ENCODE measurements around the gene ZRANB3.

Gene ZRANB3

DNA sequence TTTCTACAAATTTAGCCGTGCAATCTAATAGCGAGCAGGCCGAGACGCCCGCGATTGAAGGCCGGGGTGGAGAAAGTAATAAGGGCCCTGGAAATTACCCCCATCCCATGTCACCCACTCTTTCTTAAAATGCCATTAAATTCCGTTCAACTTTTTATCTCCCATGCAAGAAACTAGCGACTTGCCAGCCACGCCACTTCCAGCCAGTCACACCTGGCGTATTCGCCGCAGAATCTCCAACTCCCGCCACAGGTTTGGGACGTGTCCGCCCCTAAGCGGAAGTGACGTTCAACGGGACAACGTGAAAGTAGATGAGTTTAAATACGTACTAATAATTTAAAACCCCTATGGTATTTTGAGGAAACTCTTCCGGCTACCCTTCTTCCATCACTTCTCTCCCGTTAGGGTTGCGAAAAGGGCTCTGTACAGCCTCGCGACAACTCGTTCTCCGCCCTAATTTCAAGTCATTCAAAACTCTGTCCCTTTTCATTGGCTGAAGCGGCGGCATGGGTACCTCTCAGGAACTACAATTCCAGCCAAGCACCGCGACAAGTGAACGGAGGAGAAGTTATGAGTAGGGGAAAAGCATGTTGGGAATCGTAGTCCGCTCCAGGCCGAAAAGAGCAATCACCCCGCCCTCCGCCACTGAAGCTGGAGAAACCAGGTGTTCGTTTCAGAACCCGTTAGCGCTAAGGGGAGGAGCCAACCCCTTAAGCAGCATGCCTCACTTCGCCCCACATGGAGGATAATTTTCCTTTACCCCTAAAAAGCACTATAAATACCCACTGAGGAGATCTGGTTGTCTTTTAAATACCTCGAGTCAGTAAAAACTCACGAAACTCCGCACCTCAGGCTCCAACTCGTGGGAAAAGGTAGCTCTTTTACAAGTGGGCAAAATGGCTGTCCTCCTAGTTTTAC, at the start of gene ZRANB3:
TSS of gene ZRANB3 (minus strand) at position 906 of the 918 bp plus-strand sequence.
- TF ChIP-seq, protein P1, sequence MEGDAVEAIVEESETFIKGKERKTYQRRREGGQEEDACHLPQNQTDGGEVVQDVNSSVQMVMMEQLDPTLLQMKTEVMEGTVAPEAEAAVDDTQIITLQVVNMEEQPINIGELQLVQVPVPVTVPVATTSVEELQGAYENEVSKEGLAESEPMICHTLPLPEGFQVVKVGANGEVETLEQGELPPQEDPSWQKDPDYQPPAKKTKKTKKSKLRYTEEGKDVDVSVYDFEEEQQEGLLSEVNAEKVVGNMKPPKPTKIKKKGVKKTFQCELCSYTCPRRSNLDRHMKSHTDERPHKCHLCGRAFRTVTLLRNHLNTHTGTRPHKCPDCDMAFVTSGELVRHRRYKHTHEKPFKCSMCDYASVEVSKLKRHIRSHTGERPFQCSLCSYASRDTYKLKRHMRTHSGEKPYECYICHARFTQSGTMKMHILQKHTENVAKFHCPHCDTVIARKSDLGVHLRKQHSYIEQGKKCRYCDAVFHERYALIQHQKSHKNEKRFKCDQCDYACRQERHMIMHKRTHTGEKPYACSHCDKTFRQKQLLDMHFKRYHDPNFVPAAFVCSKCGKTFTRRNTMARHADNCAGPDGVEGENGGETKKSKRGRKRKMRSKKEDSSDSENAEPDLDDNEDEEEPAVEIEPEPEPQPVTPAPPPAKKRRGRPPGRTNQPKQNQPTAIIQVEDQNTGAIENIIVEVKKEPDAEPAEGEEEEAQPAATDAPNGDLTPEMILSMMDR (IDR thresholded peaks at IDR 0.05; ENCODE audit: control insufficient read depth, extremely low read depth, insufficient read depth) = no peak
- peak within 1 kb of the TSS; percentile 87 for H3K4me3 ChIP-seq (ENCODE audit: low read depth, low read length)
- peak; percentile 97 for DNase-seq (ENCODE audit: low read depth)

GRCh38 chr2:135573620-135574019, 42.6 kb upstream of the ZRANB3 start:
- TF ChIP-seq, protein P1 (IDR thresholded peaks at IDR 0.05; ENCODE audit: control insufficient read depth, extremely low read depth, insufficient read depth) = peak; percentile 29
- H3K4me3 ChIP-seq (ENCODE audit: low read depth, low read length) = no peak overlapping the region
- DNase-seq (ENCODE audit: low read depth) = no peak

DNA sequence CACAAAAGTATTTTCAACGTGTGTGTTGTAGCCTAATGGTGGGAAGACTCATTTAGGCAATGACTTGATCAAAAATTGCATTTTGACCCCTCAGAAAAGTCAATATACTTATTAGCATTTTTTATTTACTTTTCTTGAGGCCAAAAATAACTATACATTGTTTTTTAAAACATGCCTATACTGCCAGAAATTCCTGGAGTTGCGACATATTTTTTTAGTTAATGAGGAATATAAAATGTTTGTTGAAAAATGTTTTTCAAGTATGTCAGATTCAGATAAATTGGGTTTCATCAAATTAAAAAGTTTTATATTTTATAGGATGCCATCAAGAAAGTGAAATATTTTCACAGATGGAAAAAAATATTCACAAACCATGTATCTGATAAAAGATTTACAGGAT, 39.9 kb upstream of the ZRANB3 start:
- TF ChIP-seq, protein P1 (IDR thresholded peaks at IDR 0.05; ENCODE audit: control insufficient read depth, extremely low read depth, insufficient read depth) = no peak
- DNase-seq (ENCODE audit: low read depth) = no peak
- H3K4me3 ChIP-seq (ENCODE audit: low read depth, low read length) = no peak overlapping the region

GRCh38 chr2:135563793-135564192, 32.8 kb upstream of the ZRANB3 start:
- TF ChIP-seq, protein P1 (IDR thresholded peaks at IDR 0.05; ENCODE audit: control insufficient read depth, extremely low read depth, insufficient read depth) = no peak
- no peak overlapping the region for H3K4me3 ChIP-seq (ENCODE audit: low read depth, low read length)
- no peak for DNase-seq (ENCODE audit: low read depth)

GRCh38 chr2:135561925-135562324, 30.9 kb upstream of the ZRANB3 start:
- TF ChIP-seq, protein P1 (IDR thresholded peaks at IDR 0.05; ENCODE audit: control insufficient read depth, extremely low read depth, insufficient read depth) = no peak
- no peak for DNase-seq (ENCODE audit: low read depth)
- no peak overlapping the region for H3K4me3 ChIP-seq (ENCODE audit: low read depth, low read length)

GRCh38 chr2:135557530-135557929, 26.5 kb upstream of the ZRANB3 start:
- TF ChIP-seq, protein P1 (IDR thresholded peaks at IDR 0.05; ENCODE audit: control insufficient read depth, extremely low read depth, insufficient read depth) = no peak
- H3K4me3 ChIP-seq (ENCODE audit: low read depth, low read length) = no peak overlapping the region
- no peak for DNase-seq (ENCODE audit: low read depth)
